Left lobe of liver (tissue), 2 donors: Measurements from ENCODE around the gene FBN1. TPM values are rescaled to one million over a fixed set of nuclear protein-coding genes. Genes with fewer than 3 reads are reported as not detected.

ENCODE experiments used
- ATAC-seq: fragments of 200-7000 bp; cut with Tn5 transposase; one replicate; pipeline ENCODE4 v1.9.1; 2020; ENCODE audit warnings: mild to moderate bottlenecking, moderate library complexity
- DNase-seq: peaks from one replicate; pipeline ENCODE4 v3.0.0-alpha.2; 2020; ENCODE audit warnings: low spot score
- total RNA-seq: library from RNA; stranded (reverse); gene quantifications from one replicate; pipeline ENCODE4 v1.2.1, GENCODE V29; 2021
- donor health status: DM: no; HTN: no; CAD: no; lungs with moderate emphysema.
- donor health status: DM: no; HTN: yes; CAD: no.

FBN1 gene
- total RNA-seq, 1 donor from 2014 or later = 2.7 TPM

- no peak for DNase-seq
- no peak for ATAC-seq
Observed at GRCh38 chr15:48384616-48385015, 260.9 kb downstream of the FBN1 start.

- ATAC-seq = no peak
Observed at GRCh38 chr15:48383031-48383430, 262.5 kb downstream of the FBN1 start.

GRCh38 chr15:48381861-48382260, 263.6 kb downstream of the FBN1 start:
- DNase-seq = no peak

More at GRCh38 chr15:48383031-48383430, 262.5 kb downstream of the FBN1 start:
- no peak for DNase-seq

GRCh38 chr15:48380198-48380597, 265.3 kb downstream of the FBN1 start:
- ATAC-seq (no peak), DNase-seq (no peak)

More at GRCh38 chr15:48381861-48382260, 263.6 kb downstream of the FBN1 start:
- ATAC-seq = no peak

- no peak for ATAC-seq
- no peak for DNase-seq
Observed at GRCh38 chr15:48375767-48376166, 269.7 kb downstream of the FBN1 start.

- DNase-seq = no peak
Observed at GRCh38 chr15:48374472-48374871, 271.0 kb downstream of the FBN1 start.

GRCh38 chr15:48373821-48374451, 271.6 kb downstream of the FBN1 start:
- ATAC-seq (no peak), DNase-seq (no peak)

More at GRCh38 chr15:48374472-48374871, 271.0 kb downstream of the FBN1 start:
- ATAC-seq = no peak

GRCh38 chr15:48371961-48372360, 273.5 kb downstream of the FBN1 start:
- ATAC-seq = no peak
- DNase-seq = no peak

GRCh38 chr15:48371550-48371949, 274.0 kb downstream of the FBN1 start:
- DNase-seq (no peak), ATAC-seq (no peak)

- ATAC-seq (no peak), DNase-seq (no peak)
Observed at GRCh38 chr15:48370460-48370859, 275.0 kb downstream of the FBN1 start.

GRCh38 chr15:48367483-48367882, 278.0 kb downstream of the FBN1 start:
- no peak for DNase-seq

GRCh38 chr15:48366584-48367312, 278.8 kb downstream of the FBN1 start:
- DNase-seq = no peak
- ATAC-seq = no peak

More at GRCh38 chr15:48367483-48367882, 278.0 kb downstream of the FBN1 start:
- ATAC-seq = no peak

- DNase-seq (no peak), ATAC-seq (no peak)
Observed at GRCh38 chr15:48365575-48365974, 279.9 kb downstream of the FBN1 start.

- DNase-seq = no peak
Observed at GRCh38 chr15:48363474-48363873, 282.0 kb downstream of the FBN1 start.

GRCh38 chr15:48361685-48362084, 283.8 kb downstream of the FBN1 start:
- ATAC-seq (no peak), DNase-seq (no peak)

More at GRCh38 chr15:48363474-48363873, 282.0 kb downstream of the FBN1 start:
- ATAC-seq = no peak

- DNase-seq = no peak
- no peak for ATAC-seq
Observed at GRCh38 chr15:48360841-48361240, 284.7 kb downstream of the FBN1 start.

Other genes with a start within 250 kb of the FBN1 start
- 1.3 TPM for gene CEP152, start 165.4 kb upstream of the FBN1 start, total RNA-seq
- 46.1 TPM for gene EID1, start 232.4 kb upstream of the FBN1 start, total RNA-seq